Prostate gland (tissue), 2 donors: ENCODE results near the gene NPAS1. TPM values are rescaled to one million over a fixed set of nuclear protein-coding genes. Genes with fewer than 3 reads are reported as not detected.

ENCODE experiments used
- DNase-seq: peaks from one replicate; pipeline ENCODE4 v3.0.0-alpha.2; 2019; ENCODE audit warnings: low spot score
- H3K27ac ChIP-seq, 2 donors: fragments of 200-600 bp; sonication (generic); 2 replicates each; pipeline ENCODE4 v1.5.1; 2017 to 2019
- H3K27me3 ChIP-seq: fragments of 200-600 bp; sonication (generic); replicated peaks from 2 replicates; pipeline ENCODE4 v1.5.1; 2019; ENCODE audit not compliant: insufficient read depth
- H3K36me3 ChIP-seq, 2 donors: fragments of 200-600 bp; sonication (generic); 1 replicate in 1 of 2; 2 replicates in 1 of 2; pipeline versions ENCODE4 v1.5.1 to v1.8.1; 2017 to 2019
- H3K4me1 ChIP-seq: fragments of 200-600 bp; sonication (generic); replicated peaks from 2 replicates; pipeline ENCODE4 v1.5.1; 2019
- H3K4me3 ChIP-seq, 2 donors: fragments of 200-600 bp; sonication (generic); 2 replicates each; pipeline ENCODE4 v1.5.1; 2017 to 2019
- H3K9me3 ChIP-seq: fragments of 200-600 bp; sonication (generic); 2 replicates; pipeline ENCODE4 v1.5.1; 2017
- POLR2A ChIP-seq: fragments of 450-650 bp; IDR thresholded peaks from one replicate; pipeline ENCODE4 v1.6.1; 2016; ENCODE audit warnings: antibody characterized with exemption, mild to moderate bottlenecking
- POLR2AphosphoS5 ChIP-seq: sonication (generic); formaldehyde crosslinking; IDR thresholded peaks from one replicate; pipeline ENCODE4 v1.6.1; 2017; ENCODE audit warnings: antibody characterized with exemption
- WGBS: methylation state at CpG from one replicate; pipeline ENCODE4 v1.1.5; 2018; 5-methylcytosine and 5-hydroxymethylcytosine counted together
- intact Hi-C: fragments of 100-400 bp; cut with DNase I; formaldehyde crosslinking; loops from one replicate; pipeline ENCODE4 v1.14.2; 2022
- total RNA-seq, 2 donors: library from RNA; depleted of rRNA; stranded (reverse); fragments of >200 nt; gene quantifications; one replicate each; pipeline ENCODE4 v1.1.0, GENCODE V29; 2016
- TF ChIP-seq, protein P1 (sequence below), 4 experiments: fragments of 200-600 bp in 2 of 4; fragments of 450-650 bp in 2 of 4; sonication (generic) in 2 of 4; IDR thresholded peaks; 1 replicate in 3 of 4; 2 replicates in 1 of 4; pipeline ENCODE4 v1.5.1; 2016 to 2019; ENCODE audit warnings: antibody characterized with exemption in 4 of 4, mild to moderate bottlenecking in 2 of 4, moderate library complexity in 2 of 4

The NPAS1 gene
- total RNA-seq, 2 donors from 2014 or later, result 0.27 to 0.51 TPM

DNA sequence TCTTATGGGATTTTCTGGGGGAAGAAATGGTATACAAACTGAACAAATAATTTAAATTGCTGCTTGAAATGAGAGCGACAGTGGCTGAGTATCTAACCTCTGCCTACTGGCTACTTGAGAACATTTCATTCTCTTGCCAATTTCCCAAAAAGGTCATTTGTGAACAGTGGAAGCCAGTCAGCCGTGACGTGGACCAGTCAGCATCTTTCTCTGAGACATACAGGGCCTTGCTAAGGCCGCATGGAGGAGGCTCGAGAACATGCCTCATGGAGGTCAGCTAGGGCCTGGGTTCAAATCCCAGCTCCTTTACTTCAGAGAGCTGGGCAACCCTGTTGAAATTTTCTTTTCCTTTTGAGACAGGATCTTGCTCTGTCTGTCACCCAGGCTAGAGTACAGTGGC, 73.6 kb downstream of the NPAS1 start:
- peaks cover 2% of the 10 kb centered on the region for H3K4me1 ChIP-seq
- H3K27ac ChIP-seq, result no peak overlapping the region

DNA sequence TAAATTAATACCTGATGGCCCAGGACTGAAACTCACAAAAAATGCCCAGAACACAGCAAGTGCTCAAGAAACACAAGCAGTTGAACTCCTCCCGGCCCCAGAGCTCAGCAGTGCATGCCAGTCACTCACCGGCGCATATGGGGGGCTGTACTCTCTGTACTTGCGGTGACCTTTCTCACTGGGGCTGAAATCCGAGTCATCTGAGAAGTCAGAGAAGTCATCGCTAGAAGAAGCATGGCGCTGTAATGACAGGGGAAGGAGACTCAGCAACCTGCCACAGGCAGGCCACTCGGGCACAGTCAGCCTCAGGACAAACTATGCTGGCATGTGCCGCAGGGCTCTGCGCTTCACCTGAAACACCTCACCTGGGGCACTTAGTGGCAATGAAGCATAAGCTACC, 74.2 kb downstream of the NPAS1 start:
- no peak overlapping the region for H3K4me3 ChIP-seq
- no peak for DNase-seq
- no peaks in the 10 kb centered on the region for H3K27me3 ChIP-seq
- no peaks in the 10 kb centered on the region for H3K9me3 ChIP-seq
- WGBS, result 73% methylated on average over 10 of the region's 10 CpGs
- TF ChIP-seq POLR2AphosphoS5 (no peak), POLR2A (no peak)
- TF ChIP-seq, protein P1, sequence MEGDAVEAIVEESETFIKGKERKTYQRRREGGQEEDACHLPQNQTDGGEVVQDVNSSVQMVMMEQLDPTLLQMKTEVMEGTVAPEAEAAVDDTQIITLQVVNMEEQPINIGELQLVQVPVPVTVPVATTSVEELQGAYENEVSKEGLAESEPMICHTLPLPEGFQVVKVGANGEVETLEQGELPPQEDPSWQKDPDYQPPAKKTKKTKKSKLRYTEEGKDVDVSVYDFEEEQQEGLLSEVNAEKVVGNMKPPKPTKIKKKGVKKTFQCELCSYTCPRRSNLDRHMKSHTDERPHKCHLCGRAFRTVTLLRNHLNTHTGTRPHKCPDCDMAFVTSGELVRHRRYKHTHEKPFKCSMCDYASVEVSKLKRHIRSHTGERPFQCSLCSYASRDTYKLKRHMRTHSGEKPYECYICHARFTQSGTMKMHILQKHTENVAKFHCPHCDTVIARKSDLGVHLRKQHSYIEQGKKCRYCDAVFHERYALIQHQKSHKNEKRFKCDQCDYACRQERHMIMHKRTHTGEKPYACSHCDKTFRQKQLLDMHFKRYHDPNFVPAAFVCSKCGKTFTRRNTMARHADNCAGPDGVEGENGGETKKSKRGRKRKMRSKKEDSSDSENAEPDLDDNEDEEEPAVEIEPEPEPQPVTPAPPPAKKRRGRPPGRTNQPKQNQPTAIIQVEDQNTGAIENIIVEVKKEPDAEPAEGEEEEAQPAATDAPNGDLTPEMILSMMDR (IDR thresholded peaks at IDR 0.05), result no peak
- peaks cover 2% of the 10 kb centered on the region for H3K4me1 ChIP-seq
- no peak overlapping the region for H3K27ac ChIP-seq
- H3K36me3 ChIP-seq, result peaks cover 0 to 13% of the 10 kb centered on the region in 2 donors
- intact Hi-C loops, result no loop called here

More for the DNA sequence above, 73.6 kb downstream of the NPAS1 start:
- DNase-seq, result no peak
- H3K27me3 ChIP-seq, result no peaks in the 10 kb centered on the region
- H3K9me3 ChIP-seq, result no peaks in the 10 kb centered on the region
- no peak overlapping the region for H3K4me3 ChIP-seq
- TF ChIP-seq, protein P1 (IDR thresholded peaks at IDR 0.05), result no peak
- no peak for TF ChIP-seq POLR2A
- no peak for TF ChIP-seq POLR2AphosphoS5
- H3K36me3 ChIP-seq, result peaks cover 0 to 13% of the 10 kb centered on the region in 2 donors
- intact Hi-C loops, result no loop called here
- 67% methylated on average over 5 of the region's 5 CpGs for WGBS

DNA sequence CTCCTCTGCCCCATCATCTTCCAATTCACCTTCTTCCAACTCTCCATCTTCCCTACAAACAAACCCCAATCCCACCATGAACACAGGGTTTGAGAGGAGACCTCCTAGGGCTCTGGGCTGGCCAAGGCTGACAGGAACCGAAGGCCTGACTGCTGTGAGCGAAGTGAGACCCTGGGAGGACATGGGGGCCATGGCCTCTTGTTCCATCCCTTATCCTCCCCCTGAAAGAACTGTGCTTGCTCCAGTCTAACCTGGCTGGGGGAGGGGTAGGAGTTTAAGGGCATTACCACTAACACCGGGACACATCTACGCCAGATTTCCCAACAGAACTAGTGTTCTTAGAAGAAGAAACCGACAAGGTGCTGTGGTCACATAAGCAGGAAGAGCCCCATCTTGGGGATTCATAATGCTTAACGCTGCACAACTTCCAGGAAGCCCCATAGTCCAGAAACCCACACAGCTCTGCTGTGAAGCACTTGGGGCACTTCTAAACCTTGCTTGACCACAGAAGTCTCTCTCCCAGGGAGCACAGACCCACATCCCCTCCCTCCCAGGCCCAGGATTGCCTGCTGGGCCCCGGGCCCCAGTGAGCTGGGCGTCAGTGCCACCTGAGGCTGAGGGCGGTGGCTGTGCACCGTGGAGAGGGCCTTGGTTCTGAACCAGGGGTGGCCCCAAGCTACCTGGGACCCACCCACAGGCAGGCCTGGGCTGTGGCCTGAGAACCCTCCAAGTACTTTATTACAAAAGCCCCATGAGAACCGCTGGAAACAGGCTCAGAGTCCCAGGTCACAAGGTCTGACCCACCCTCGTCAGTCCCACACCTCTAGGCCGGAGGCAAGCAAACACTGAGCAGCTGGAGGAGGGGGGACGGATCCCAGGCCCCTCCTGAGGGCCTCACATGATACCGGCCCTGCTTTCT, 75.2 kb downstream of the NPAS1 start:
- Histone ChIP-seq H3K27ac (peak overlapping the region; percentile 77 to 84), H3K9me3 (no peaks in the 10 kb centered on the region), H3K27me3 (no peaks in the 10 kb centered on the region), H3K4me3 (no peak overlapping the region), H3K4me1 (peaks cover 2% of the 10 kb centered on the region), H3K36me3 (peaks cover 0 to 7% of the 10 kb centered on the region in 2 donors)
- 75% methylated on average over 15 of the region's 15 CpGs for WGBS
- DNase-seq, result no peak
- intact Hi-C loops, result no loop called here
- TF ChIP-seq, protein P1 (IDR thresholded peaks at IDR 0.05), result no peak
- TF ChIP-seq POLR2AphosphoS5 (no peak), POLR2A (no peak)

Other genes with a start within 250 kb of the NPAS1 start
- 100 to 1,000 TPM; 122 to 214 TPM for gene SLC1A5, start 231.2 kb upstream of the NPAS1 start, total RNA-seq
- 100 to 1,000 TPM; 118 to 141 TPM for gene AP2S1, start 169.0 kb upstream of the NPAS1 start, total RNA-seq
- gene ARHGAP35, start 158.8 kb upstream of the NPAS1 start, total RNA-seq, result 10 to 100 TPM; 56.3 to 75.0 TPM
- 10 to 100 TPM; 23.4 to 55.5 TPM for gene TMEM160, start 28.8 kb downstream of the NPAS1 start, total RNA-seq
- 10 to 100 TPM; 35.3 to 49.1 TPM for gene ZC3H4, start 93.9 kb downstream of the NPAS1 start, total RNA-seq
- gene SAE1, start 111.0 kb downstream of the NPAS1 start, total RNA-seq, result 10 to 100 TPM; 48.4 to 73.0 TPM
- gene BBC3, start 211.4 kb downstream of the NPAS1 start, total RNA-seq, result 10 to 100 TPM; 11.1 to 12.8 TPM
- 10 to 100 TPM; 27.9 to 48.7 TPM for gene CCDC9, start 236.7 kb downstream of the NPAS1 start, total RNA-seq